Cardiac muscle cell (in vitro differentiated cells and primary cell): ENCODE measurements around the gene TMEM37. TPM values are rescaled to one million over a fixed set of nuclear protein-coding genes. Genes with fewer than 3 reads are reported as not detected.

Experiments used
- polyA plus RNA-seq: library from polyadenylated mRNA; unstranded; fragments of >200 nt; fragmentation: Nextera tagmentation; extraction: Ambion mirVana; gene quantifications from 2 replicates; pipeline ENCODE4 v1.2.1, GENCODE V29; 2016
- total RNA-seq: library from RNA; depleted of rRNA; stranded (reverse); fragments of >200 nt; gene quantifications from 2 replicates; pipeline ENCODE4 v1.2.3, GENCODE V29; 2016

Gene TMEM37
- total and polyA plus RNA-seq, 2 experiments from 2014 or later: 2.1 to 4.3 TPM

Other genes starting within 250 kb of the TMEM37 start
- 3.8 TPM in 2 replicates for gene STEAP3, start 208.0 kb upstream of the TMEM37 start, total RNA-seq
- gene STEAP3, start 208.0 kb upstream of the TMEM37 start, polyA plus RNA-seq: 3.5 and 4.5 TPM in 2 replicates
- gene C2orf76, start 65.0 kb upstream of the TMEM37 start, total RNA-seq: 8.3 and 9.5 TPM in 2 replicates
- gene C2orf76, start 65.0 kb upstream of the TMEM37 start, polyA plus RNA-seq: 17.0 and 17.6 TPM in 2 replicates
- 158 and 205 TPM in 2 replicates for gene DBI, start 64.9 kb upstream of the TMEM37 start, total RNA-seq
- 297 and 350 TPM in 2 replicates for gene DBI, start 64.9 kb upstream of the TMEM37 start, polyA plus RNA-seq
- gene SCTR, start 92.6 kb downstream of the TMEM37 start, total RNA-seq: 0.07 and 0.09 TPM in 2 replicates
- 0.81 TPM in 1 of 2 replicates, not detected in the other for gene SCTR, start 92.6 kb downstream of the TMEM37 start, polyA plus RNA-seq
- 11.0 and 12.9 TPM in 2 replicates for gene CFAP221, start 112.6 kb downstream of the TMEM37 start, total RNA-seq
- gene CFAP221, start 112.6 kb downstream of the TMEM37 start, polyA plus RNA-seq: 13.6 and 20.1 TPM in 2 replicates
- 16.1 and 27.4 TPM in 2 replicates for gene TMEM177, start 247.3 kb downstream of the TMEM37 start, total RNA-seq
- 25.9 and 28.7 TPM in 2 replicates for gene TMEM177, start 247.3 kb downstream of the TMEM37 start, polyA plus RNA-seq